RWPE2 (cell line): ENCODE data around the gene CST3.

Source experiments
- ATAC-seq: fragments of 200-7000 bp; cut with Tn5 transposase; 3 replicates; pipeline ENCODE4 v1.9.1; 2021; ENCODE audit warnings: low read depth
- DNase-seq: peaks from one replicate; pipeline ENCODE4 v3.0.0-alpha.2; 2020; ENCODE audit warnings: low spot score
- H3K27ac ChIP-seq: fragments of 450-650 bp; 2 replicates; pipeline ENCODE4 v1.5.1; 2017; ENCODE audit warnings: mild to moderate bottlenecking; ENCODE audit not compliant: poor library complexity, severe bottlenecking
- H3K27me3 ChIP-seq: fragments of 250-450 bp; sonication (Bioruptor Pico); 2 replicates; pipeline ENCODE4 v1.5.1; 2021; ENCODE audit warnings: mild to moderate bottlenecking, moderate library complexity; ENCODE audit not compliant: insufficient read depth, poor library complexity, severe bottlenecking
- H3K36me3 ChIP-seq: fragments of 250-450 bp; sonication (Bioruptor Pico); 2 replicates; pipeline ENCODE4 v1.5.1; 2020; ENCODE audit warnings: low read depth, mild to moderate bottlenecking, moderate library complexity
- H3K4me1 ChIP-seq: fragments of 250-450 bp; sonication (Bioruptor Pico); 2 replicates; pipeline ENCODE4 v1.5.1; 2021; ENCODE audit warnings: mild to moderate bottlenecking, moderate library complexity; ENCODE audit not compliant: insufficient read depth, poor library complexity, severe bottlenecking
- H3K4me3 ChIP-seq: fragments of 250-450 bp; sonication (Bioruptor Pico); 2 replicates; pipeline ENCODE4 v1.5.1; 2021; ENCODE audit warnings: mild to moderate bottlenecking, moderate library complexity; ENCODE audit not compliant: severe bottlenecking
- H3K9me3 ChIP-seq: fragments of 250-450 bp; sonication (Bioruptor Pico); 2 replicates; pipeline ENCODE4 v1.5.1; 2021; ENCODE audit warnings: mild to moderate bottlenecking, moderate library complexity; ENCODE audit not compliant: severe bottlenecking
- TF ChIP-seq, protein P1 (sequence below): fragments of 450-650 bp; IDR thresholded peaks from one replicate; pipeline ENCODE4 v1.5.1; 2017; ENCODE audit warnings: mild to moderate bottlenecking, moderate library complexity; ENCODE audit not compliant: poor library complexity, severe bottlenecking

The CST3 gene

DNA sequence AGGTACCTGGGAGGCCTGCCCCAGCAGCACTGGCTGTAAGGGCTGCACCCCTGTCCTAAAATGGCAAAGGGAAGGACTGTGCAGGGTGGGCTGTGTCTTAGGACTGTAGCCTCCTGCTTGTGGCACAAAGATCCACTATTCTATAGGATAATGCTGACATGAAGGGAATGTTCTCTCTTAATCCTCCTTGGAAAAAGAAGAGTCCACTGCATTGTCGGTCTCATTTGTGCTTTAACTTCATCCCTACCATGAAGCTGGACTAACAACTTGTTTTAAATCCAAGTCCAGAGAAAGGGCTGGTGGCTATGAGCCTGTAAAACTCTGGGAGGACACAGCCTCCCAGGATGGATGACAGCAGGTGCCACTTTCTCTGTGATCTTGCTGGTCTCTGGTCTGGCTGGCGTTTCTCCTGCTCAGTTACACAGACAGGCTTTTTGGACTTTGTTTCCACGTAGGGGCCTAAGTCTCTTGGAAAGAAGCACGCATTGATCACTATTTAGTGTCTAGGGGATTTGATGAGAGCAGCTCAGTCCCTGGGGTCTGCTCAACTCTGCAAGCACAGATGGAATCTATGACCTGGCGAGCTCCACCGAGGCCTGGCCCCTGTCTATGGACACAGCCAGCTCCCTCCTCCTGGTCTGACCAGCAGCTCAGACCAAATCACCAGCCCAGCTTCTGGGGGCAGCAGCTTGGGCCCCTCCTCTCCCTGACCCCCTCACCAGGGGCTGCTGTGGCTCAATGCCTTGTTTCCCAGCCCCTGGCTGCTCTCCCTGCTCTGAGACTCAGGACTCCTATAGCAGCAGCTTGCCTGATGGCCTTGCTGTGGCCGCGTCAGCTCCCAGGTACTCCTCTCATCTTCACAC lies 4.8 kb downstream of the CST3 start:
- Histone ChIP-seq H3K36me3 (peaks cover 11% of the 10 kb centered on the region), H3K4me3 (no peak overlapping the region), H3K27me3 (no peaks in the 10 kb centered on the region), H3K9me3 (no peaks in the 10 kb centered on the region), H3K4me1 (peaks cover 29% of the 10 kb centered on the region), H3K27ac (no peak overlapping the region)
- ATAC-seq = no peak
- TF ChIP-seq, protein P1, sequence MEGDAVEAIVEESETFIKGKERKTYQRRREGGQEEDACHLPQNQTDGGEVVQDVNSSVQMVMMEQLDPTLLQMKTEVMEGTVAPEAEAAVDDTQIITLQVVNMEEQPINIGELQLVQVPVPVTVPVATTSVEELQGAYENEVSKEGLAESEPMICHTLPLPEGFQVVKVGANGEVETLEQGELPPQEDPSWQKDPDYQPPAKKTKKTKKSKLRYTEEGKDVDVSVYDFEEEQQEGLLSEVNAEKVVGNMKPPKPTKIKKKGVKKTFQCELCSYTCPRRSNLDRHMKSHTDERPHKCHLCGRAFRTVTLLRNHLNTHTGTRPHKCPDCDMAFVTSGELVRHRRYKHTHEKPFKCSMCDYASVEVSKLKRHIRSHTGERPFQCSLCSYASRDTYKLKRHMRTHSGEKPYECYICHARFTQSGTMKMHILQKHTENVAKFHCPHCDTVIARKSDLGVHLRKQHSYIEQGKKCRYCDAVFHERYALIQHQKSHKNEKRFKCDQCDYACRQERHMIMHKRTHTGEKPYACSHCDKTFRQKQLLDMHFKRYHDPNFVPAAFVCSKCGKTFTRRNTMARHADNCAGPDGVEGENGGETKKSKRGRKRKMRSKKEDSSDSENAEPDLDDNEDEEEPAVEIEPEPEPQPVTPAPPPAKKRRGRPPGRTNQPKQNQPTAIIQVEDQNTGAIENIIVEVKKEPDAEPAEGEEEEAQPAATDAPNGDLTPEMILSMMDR = no peak
- DNase-seq = no peak

DNA sequence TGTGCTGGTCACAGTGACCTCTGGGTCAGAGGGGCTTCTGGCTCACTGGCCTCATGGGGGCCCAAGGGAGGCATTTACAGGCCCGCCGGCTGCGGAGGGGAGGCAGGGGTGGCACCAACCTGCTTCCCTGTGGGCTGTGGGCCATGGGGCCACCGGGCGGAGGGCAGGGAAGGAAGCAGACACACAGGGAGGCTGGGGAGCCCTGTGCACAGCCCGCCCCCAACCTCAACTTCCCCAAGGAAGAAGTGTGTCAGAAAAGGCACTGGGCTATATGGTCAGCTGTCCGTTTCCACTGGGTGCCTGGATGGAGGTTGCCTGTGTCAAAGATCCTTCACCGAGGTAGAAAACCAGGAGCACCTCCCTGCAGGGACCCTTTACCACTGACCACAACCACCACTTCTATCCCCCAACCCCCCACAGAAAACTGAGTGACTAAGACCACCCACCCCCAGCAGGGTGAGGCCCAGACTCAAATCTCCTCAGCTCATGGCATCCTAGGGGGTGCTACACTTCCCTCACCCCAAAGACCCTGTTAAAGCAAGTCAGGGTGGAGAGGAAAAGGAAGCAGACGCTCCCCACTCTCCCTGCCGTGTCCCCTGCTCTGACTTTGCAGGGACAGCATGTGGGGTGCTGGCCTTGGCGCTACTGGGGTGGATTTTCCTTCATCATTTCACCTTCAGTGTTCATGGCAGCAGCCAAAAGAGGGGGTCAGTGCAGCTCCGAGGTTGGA lies 5.6 kb downstream of the CST3 start:
- H3K36me3 ChIP-seq = peaks cover 11% of the 10 kb centered on the region
- no peak overlapping the region for H3K4me3 ChIP-seq
- peaks cover 29% of the 10 kb centered on the region for H3K4me1 ChIP-seq
- ATAC-seq = no peak
- no peak overlapping the region for H3K27ac ChIP-seq
- TF ChIP-seq, protein P1 = no peak
- H3K27me3 ChIP-seq = no peaks in the 10 kb centered on the region
- no peaks in the 10 kb centered on the region for H3K9me3 ChIP-seq
- DNase-seq = no peak

DNA sequence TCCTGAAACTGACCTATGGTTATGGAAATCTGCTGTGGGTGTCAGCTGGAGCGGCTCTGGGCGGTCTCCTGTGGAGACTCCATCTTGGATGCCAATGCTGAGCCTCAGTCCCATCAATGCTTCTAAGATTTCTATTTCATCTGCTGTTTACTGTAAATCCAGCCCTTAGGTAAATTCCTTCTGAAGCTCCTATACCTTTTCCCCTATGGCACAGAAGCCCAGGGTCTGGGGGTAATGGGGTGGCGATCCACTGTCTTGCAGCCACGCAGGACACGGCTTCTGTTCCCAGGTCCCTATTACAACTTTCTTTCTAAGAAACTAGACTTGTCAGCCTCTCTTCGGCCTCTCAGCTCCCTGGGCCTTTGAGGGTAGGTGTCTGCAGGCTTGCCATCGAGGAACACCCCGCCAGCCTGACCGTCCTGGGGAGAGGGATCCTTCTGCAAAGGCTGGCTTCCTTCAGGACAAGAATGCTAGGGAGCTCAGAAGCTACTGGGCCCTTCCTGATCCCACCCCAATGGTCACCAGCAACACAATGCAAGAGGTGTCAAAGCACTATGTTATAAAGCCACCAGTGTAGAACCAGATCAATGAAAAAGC lies 6.4 kb downstream of the CST3 start:
- H3K4me3 ChIP-seq = no peak overlapping the region
- H3K27ac ChIP-seq = no peak overlapping the region
- peaks cover 25% of the 10 kb centered on the region for H3K4me1 ChIP-seq
- ATAC-seq (no peak), DNase-seq (no peak)
- TF ChIP-seq, protein P1 = no peak
- no peaks in the 10 kb centered on the region for H3K27me3 ChIP-seq
- peaks cover 11% of the 10 kb centered on the region for H3K36me3 ChIP-seq
- no peaks in the 10 kb centered on the region for H3K9me3 ChIP-seq

DNA sequence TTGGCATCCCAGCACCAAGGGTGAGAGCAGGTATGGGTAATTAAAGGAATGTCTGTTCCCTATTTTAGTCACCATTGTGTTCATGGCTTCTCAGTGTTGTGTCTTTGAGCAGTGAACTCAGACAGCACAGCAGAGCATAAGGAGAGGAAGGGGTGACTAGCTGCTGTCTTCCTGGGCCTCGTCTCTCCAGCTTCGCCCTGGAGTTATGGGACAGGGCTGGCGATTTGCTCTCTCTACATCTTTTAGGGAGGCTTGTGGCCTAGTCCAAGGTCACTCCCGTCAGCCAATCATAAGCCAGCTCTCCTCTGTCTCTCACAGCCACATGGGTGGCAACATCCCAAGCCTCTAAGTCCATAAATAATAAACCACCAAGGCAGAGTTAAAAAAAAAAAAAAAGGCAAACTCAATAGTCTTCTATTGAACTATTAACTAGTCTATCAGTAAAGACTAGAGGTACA lies 7.3 kb downstream of the CST3 start:
- ATAC-seq = no peak
- Histone ChIP-seq H3K4me1 (peaks cover 25% of the 10 kb centered on the region), H3K9me3 (no peaks in the 10 kb centered on the region), H3K36me3 (peaks cover 10% of the 10 kb centered on the region), H3K27ac (no peak overlapping the region), H3K4me3 (no peak overlapping the region), H3K27me3 (no peaks in the 10 kb centered on the region)
- TF ChIP-seq, protein P1 = no peak
- no peak for DNase-seq
